PC-9 (cell line): ENCODE data around the gene COL5A1.

Experiments
- CTCF ChIP-seq: fragments of 200-600 bp; sonication (generic); conservative IDR thresholded peaks from 2 replicates; pipeline ENCODE4 v1.6.1; 2017; ENCODE audit warnings: mixed run types, antibody characterized with exemption, mild to moderate bottlenecking, moderate library complexity
- EZH2 ChIP-seq: fragments of 200-600 bp; sonication (generic); IDR thresholded peaks from 2 replicates; pipeline ENCODE4 v1.8.0; 2017; ENCODE audit warnings: antibody characterized with exemption, low read depth

GRCh38 chr9:134705786-134706185 is 64.2 kb downstream of the COL5A1 start:
- TF ChIP-seq EZH2 (no peak), CTCF (no peak)
